Activated CD4-positive, alpha-beta T cell treated with anti-CD3 and anti-CD28 coated beads, Interleukin-2, amount 10 ng/mL, durations not matched to agents 7 days and 5 days (primary cell): ENCODE measurements around the gene PACS2. TPM values are rescaled to one million over a fixed set of nuclear protein-coding genes. Genes with fewer than 3 reads are reported as not detected.
"Not testable (repeated sequence)": the region's sequence is repeated elsewhere in the genome, so short reads cannot be mapped to it uniquely, and the experiment has no call there.

Experiments
- CTCF ChIA-PET: fragments of 350-600 bp; sonication (Branson Sonifier 250); formaldehyde crosslinking; loops from one replicate; lab custom pipeline; 2021; ENCODE audit warnings: antibody characterized with exemption; lab: Charles Lee
- POLR2A ChIA-PET: fragments of 350-600 bp; sonication (Branson Sonifier 250); formaldehyde crosslinking; loops from one replicate; lab custom pipeline; 2021; ENCODE audit warnings: antibody characterized with exemption; lab: Charles Lee
- DNase-seq: peaks from one replicate; pipeline ENCODE4 v3.0.0-alpha.2; 2020
- H3K27ac Mint-ChIP-seq: one replicate; pipeline ENCODE4 v1.8.0; 2021; ENCODE audit warnings: mild to moderate bottlenecking, moderate library complexity, mixed read lengths
- H3K27me3 Mint-ChIP-seq: one replicate; pipeline ENCODE4 v1.8.0; 2021; ENCODE audit warnings: mixed read lengths
- H3K36me3 Mint-ChIP-seq: one replicate; pipeline ENCODE4 v1.8.0; 2021; ENCODE audit warnings: low read depth, mixed read lengths
- H3K4me1 Mint-ChIP-seq: one replicate; pipeline ENCODE4 v1.8.0; 2021; ENCODE audit warnings: mixed read lengths
- H3K4me3 Mint-ChIP-seq: one replicate; pipeline ENCODE4 v1.8.0; 2021; ENCODE audit warnings: mild to moderate bottlenecking, moderate library complexity, mixed read lengths
- H3K9me3 Mint-ChIP-seq: one replicate; pipeline ENCODE4 v1.8.0; 2021; ENCODE audit warnings: mixed read lengths
- total RNA-seq, 2 experiments: library from RNA; stranded (reverse); gene quantifications; one replicate each; pipeline ENCODE4 v1.2.3, GENCODE V29; 2021

PACS2 gene
- total RNA-seq, result 10 to 100 TPM; 43.3 to 46.8 TPM

GRCh38 chr14:105314287-105315200 lies at the start of gene PACS2:
PACS2 (plus strand) TSS chr14:105314748; CDS start chr14:105314919, 171 bp downstream.
- Mint-ChIP-seq H3K27ac (peak within 1 kb of the TSS; percentile 81), H3K27me3 (no peaks in the 10 kb centered on the region), H3K36me3 (no peaks in the 10 kb centered on the region), H3K4me3 (peak within 1 kb of the TSS; percentile 87), H3K9me3 (no peaks in the 10 kb centered on the region), H3K4me1 (peaks cover 30% of the 10 kb centered on the region)
- ChIA-PET POLR2A (interaction anchor here (0.8 to 0.9 kb wide), 2 partner anchors 13 to 20 kb away, joined by 3 to 4 read pairs; partner anchors contain the start of gene BRF1), CTCF (interaction anchor here (0.9 kb wide), 2 partner anchors 9 to 14 kb away, joined by 4 to 5 read pairs; partner anchors contain the start of gene BRF1)
- DNase-seq, result peak; percentile 70

GRCh38 chr14:105267820-105268548 lies 46.6 kb upstream of the PACS2 start:
- Mint-ChIP-seq H3K27me3 (no peaks in the 10 kb centered on the region), H3K9me3 (no peaks in the 10 kb centered on the region), H3K4me1 (no peaks in the 10 kb centered on the region), H3K4me3 (no peak overlapping the region), H3K36me3 (peaks cover 6% of the 10 kb centered on the region), H3K27ac (no peak overlapping the region)
- DNase-seq, result no peak
- CTCF ChIA-PET, result interaction anchor here (1.1 kb wide), 1 partner anchor 222 kb away, joined by 3 read pairs; no protein-coding TSS in a partner anchor
- POLR2A ChIA-PET, result no interaction called here

GRCh38 chr14:105268736-105269354 lies 45.7 kb upstream of the PACS2 start:
- Mint-ChIP-seq H3K4me3 (no peak overlapping the region), H3K27me3 (no peaks in the 10 kb centered on the region), H3K4me1 (no peaks in the 10 kb centered on the region), H3K9me3 (no peaks in the 10 kb centered on the region), H3K27ac (no peak overlapping the region), H3K36me3 (peaks cover 3% of the 10 kb centered on the region)
- ChIA-PET CTCF (interaction anchor here (1.1 kb wide), 1 partner anchor 223 kb away, joined by 3 read pairs; no protein-coding TSS in a partner anchor), POLR2A (no interaction called here)
- no peak for DNase-seq

- POLR2A ChIA-PET, result no interaction called here
Measured at GRCh38 chr14:105269405-105269804, 45.1 kb upstream of the PACS2 start.

GRCh38 chr14:105271224-105271890 lies 43.2 kb upstream of the PACS2 start:
- DNase-seq, result no peak
- no peak overlapping the region for H3K27ac Mint-ChIP-seq
- CTCF ChIA-PET, result interaction anchor here (1.1 to 1.3 kb wide), 2 partner anchors 15 to 16 kb away, joined by 3 read pairs; no protein-coding TSS in a partner anchor
- H3K36me3 Mint-ChIP-seq, result no peaks in the 10 kb centered on the region
- H3K9me3 Mint-ChIP-seq, result no peaks in the 10 kb centered on the region
- no peaks in the 10 kb centered on the region for H3K27me3 Mint-ChIP-seq
- no peak overlapping the region for H3K4me3 Mint-ChIP-seq
- POLR2A ChIA-PET, result no interaction called here
- no peaks in the 10 kb centered on the region for H3K4me1 Mint-ChIP-seq

More at GRCh38 chr14:105269405-105269804, 45.1 kb upstream of the PACS2 start:
- CTCF ChIA-PET, result interaction anchor here (1.1 kb wide), 1 partner anchor 224 kb away, joined by 3 read pairs; no protein-coding TSS in a partner anchor
- H3K27ac Mint-ChIP-seq, result no peak overlapping the region
- no peaks in the 10 kb centered on the region for H3K27me3 Mint-ChIP-seq
- no peak overlapping the region for H3K4me3 Mint-ChIP-seq
- H3K9me3 Mint-ChIP-seq, result no peaks in the 10 kb centered on the region
- H3K4me1 Mint-ChIP-seq, result no peaks in the 10 kb centered on the region
- DNase-seq, result no peak
- H3K36me3 Mint-ChIP-seq, result peaks cover 2% of the 10 kb centered on the region

GRCh38 chr14:105272623-105273022 lies 41.9 kb upstream of the PACS2 start:
- DNase-seq, result no peak
- Mint-ChIP-seq H3K36me3 (no peaks in the 10 kb centered on the region), H3K27me3 (no peaks in the 10 kb centered on the region), H3K9me3 (no peaks in the 10 kb centered on the region), H3K27ac (no peak overlapping the region), H3K4me3 (no peak overlapping the region), H3K4me1 (no peaks in the 10 kb centered on the region)
- ChIA-PET CTCF (no interaction called here), POLR2A (no interaction called here)

GRCh38 chr14:105273062-105273461 lies 41.5 kb upstream of the PACS2 start:
- Mint-ChIP-seq H3K27me3 (no peaks in the 10 kb centered on the region), H3K4me1 (no peaks in the 10 kb centered on the region), H3K4me3 (no peak overlapping the region), H3K36me3 (no peaks in the 10 kb centered on the region), H3K27ac (no peak overlapping the region), H3K9me3 (no peaks in the 10 kb centered on the region)
- CTCF ChIA-PET, result no interaction called here
- DNase-seq, result no peak
- POLR2A ChIA-PET, result no interaction called here

DNA sequence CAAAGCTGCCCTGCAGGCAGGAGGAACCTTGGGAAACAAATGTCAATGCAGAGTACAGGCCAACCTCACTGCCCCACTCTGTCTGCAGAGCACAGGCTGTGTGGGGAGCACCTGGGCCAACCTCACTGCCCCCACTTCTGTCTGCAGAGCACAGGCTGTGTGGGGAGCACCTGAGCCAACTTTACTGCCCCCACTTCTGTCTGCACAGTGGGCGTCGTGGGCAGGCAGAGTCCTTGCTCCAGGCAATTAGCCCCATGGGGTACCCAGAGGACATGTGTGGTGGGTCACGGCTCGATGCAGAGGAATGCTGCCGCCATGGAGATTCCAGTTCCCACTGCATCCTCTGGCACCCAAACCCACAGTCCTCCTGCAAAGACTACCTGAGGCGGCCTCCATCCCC lies 39.9 kb upstream of the PACS2 start:
- H3K4me3 Mint-ChIP-seq, result no peak overlapping the region
- no peak for DNase-seq
- no peaks in the 10 kb centered on the region for H3K36me3 Mint-ChIP-seq
- CTCF ChIA-PET, result interaction anchor here (0.8 kb wide), 1 partner anchor 8 kb away, joined by 3 read pairs; no protein-coding TSS in a partner anchor
- no peaks in the 10 kb centered on the region for H3K27me3 Mint-ChIP-seq
- POLR2A ChIA-PET, result no interaction called here
- peaks cover 2% of the 10 kb centered on the region for H3K4me1 Mint-ChIP-seq
- no peak overlapping the region for H3K27ac Mint-ChIP-seq
- no peaks in the 10 kb centered on the region for H3K9me3 Mint-ChIP-seq

DNA sequence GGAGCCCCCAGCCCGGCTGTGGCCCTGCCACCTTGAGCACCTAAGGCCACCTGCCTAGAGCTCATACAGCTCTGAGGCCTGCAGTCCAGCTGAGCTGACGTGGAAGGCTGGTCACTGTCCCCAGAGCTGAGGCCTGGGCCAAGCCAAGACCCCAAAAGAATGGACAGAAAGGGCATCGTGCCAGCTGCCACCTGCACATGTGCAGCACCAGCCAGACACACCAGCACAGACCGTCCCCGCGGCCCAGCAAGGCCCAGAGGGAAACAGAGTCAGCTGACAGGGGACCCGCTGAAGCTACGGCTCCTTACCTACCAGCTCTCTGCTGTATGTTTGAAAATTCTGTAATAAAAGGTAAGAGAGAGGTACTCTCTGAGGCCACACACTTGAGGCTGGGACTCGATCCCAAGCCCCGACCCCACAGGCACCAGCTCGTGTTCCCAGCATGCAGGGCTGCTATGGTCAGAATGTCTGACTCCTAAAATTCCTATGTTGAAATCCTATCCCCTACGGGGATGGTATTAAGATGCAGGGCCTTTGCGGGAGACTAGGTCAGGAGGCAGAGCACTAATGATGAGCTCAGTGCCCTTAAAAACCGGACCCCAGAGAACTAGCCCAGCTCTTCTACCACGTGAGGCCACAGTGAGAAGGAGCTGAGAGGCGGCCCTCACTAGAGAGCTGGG lies 39.1 kb upstream of the PACS2 start:
- Mint-ChIP-seq H3K4me1 (peaks cover 8% of the 10 kb centered on the region), H3K4me3 (no peak overlapping the region), H3K9me3 (no peaks in the 10 kb centered on the region), H3K27ac (peak overlapping the region; percentile 16), H3K27me3 (no peaks in the 10 kb centered on the region), H3K36me3 (no peaks in the 10 kb centered on the region)
- DNase-seq, result no peak
- CTCF ChIA-PET, result interaction anchor here (0.6 to 0.8 kb wide), 2 partner anchors 8 to 376 kb away, joined by 3 read pairs; no protein-coding TSS in a partner anchor
- POLR2A ChIA-PET, result no interaction called here

DNA sequence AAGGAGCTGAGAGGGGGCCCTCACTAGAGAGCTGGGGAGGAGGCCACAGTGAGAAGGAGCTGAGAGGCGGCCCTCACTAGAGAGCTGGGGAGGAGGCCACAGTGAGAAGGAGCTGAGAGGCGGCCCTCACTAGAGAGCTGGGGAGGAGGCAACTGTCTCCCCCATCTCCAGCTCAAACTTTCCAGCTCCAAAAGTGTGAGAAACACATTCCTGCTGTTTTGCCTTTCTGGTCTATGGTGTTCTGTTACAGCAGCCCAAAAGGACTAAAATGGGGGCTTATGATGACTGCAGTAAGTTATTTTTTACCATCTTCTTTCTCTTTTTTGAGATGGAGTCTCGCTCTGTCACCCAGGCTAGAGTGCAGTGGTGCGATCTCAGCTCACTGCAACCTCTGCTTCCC lies 37.1 kb upstream of the PACS2 start:
- peaks cover 18% of the 10 kb centered on the region for H3K4me1 Mint-ChIP-seq
- H3K27ac Mint-ChIP-seq, H3K27me3 Mint-ChIP-seq, POLR2A ChIA-PET, H3K9me3 Mint-ChIP-seq, H3K4me3 Mint-ChIP-seq, H3K36me3 Mint-ChIP-seq, DNase-seq, CTCF ChIA-PET: not testable (repeated sequence)

DNA sequence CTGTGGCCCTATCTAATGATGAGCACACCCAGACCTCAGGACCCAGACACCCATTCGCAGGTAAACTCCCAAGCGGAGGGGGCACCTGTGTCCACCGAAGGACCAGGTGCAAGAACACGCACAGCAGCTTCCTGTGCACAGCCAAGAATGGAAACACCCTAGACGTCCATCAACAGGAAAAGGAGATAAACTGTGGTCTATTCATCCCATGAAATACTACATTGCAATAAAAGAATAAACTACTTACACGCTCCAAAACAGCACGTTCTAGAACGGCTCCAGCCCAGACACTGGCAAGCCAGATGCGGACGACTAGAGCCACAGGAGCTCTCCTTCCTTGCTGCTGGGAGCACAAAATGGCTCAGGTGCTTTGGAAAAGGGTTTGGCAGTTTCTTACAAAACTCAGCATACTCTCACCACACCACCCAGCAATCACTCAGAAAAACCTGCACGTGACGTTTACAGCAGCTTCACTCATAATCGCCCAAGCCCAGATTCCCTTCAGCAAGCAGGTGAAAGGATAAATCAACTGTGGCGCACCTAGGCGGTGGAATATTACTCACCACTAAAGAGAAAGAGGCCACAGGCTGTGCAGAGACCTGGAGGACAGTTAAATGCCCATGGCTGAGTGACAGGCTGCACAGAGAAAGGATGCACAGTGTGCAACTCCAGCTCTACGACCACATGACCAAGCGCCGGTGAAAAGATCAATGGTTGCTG lies 34.7 kb upstream of the PACS2 start:
- no peak for DNase-seq
- no peaks in the 10 kb centered on the region for H3K27me3 Mint-ChIP-seq
- H3K27ac Mint-ChIP-seq, result no peak overlapping the region
- peaks cover 10% of the 10 kb centered on the region for H3K36me3 Mint-ChIP-seq
- H3K4me3 Mint-ChIP-seq, result no peak overlapping the region
- CTCF ChIA-PET, result interaction anchor here (0.7 kb wide), 1 partner anchor 14 kb away, joined by 4 read pairs; no protein-coding TSS in a partner anchor
- POLR2A ChIA-PET, result no interaction called here
- peaks cover 40% of the 10 kb centered on the region for H3K4me1 Mint-ChIP-seq
- no peaks in the 10 kb centered on the region for H3K9me3 Mint-ChIP-seq
